Activated CD8-positive, alpha-beta T cell treated with anti-CD3 and anti-CD28 coated beads for 36 hours (primary cell): ENCODE results near the gene IQSEC3. TPM values are rescaled to one million over a fixed set of nuclear protein-coding genes. Genes with fewer than 3 reads are reported as not detected.
A peak's percentile ranks its signal among the peaks of the same experiment; 100 is the strongest.

Experiments used
- ATAC-seq: fragments of 200-7000 bp; cut with Tn5 transposase; one replicate; pipeline ENCODE4 v1.10.0; 2021; ENCODE audit warnings: mild to moderate bottlenecking, moderate library complexity
- CTCF ChIA-PET: fragments of 350-600 bp; sonication (Branson Sonifier 250); formaldehyde crosslinking; loops from one replicate; lab custom pipeline; 2021; ENCODE audit warnings: antibody characterized with exemption; lab: Charles Lee
- POLR2A ChIA-PET: fragments of 350-600 bp; sonication (Branson Sonifier 250); formaldehyde crosslinking; loops from one replicate; lab custom pipeline; 2021; ENCODE audit warnings: antibody characterized with exemption; lab: Charles Lee
- DNase-seq: peaks from one replicate; pipeline ENCODE4 v3.0.0-alpha.2; 2020
- H3K27ac Mint-ChIP-seq: one replicate; pipeline ENCODE4 v1.8.0; 2021; ENCODE audit warnings: mild to moderate bottlenecking, mixed read lengths
- H3K27me3 Mint-ChIP-seq: one replicate; pipeline ENCODE4 v1.8.0; 2021; ENCODE audit warnings: mixed read lengths
- H3K36me3 Mint-ChIP-seq: one replicate; pipeline ENCODE4 v1.8.0; 2021; ENCODE audit warnings: low read depth, mixed read lengths
- H3K4me1 Mint-ChIP-seq: one replicate; pipeline ENCODE4 v1.8.0; 2021; ENCODE audit warnings: low read depth, mixed read lengths
- H3K4me3 Mint-ChIP-seq: one replicate; pipeline ENCODE4 v1.8.0; 2021; ENCODE audit warnings: mild to moderate bottlenecking, moderate library complexity, mixed read lengths
- H3K9me3 Mint-ChIP-seq: one replicate; pipeline ENCODE4 v1.8.0; 2021; ENCODE audit warnings: mixed read lengths
- intact Hi-C: fragments of 100-400 bp; cut with micrococcal nuclease; formaldehyde crosslinking; loops from one replicate; pipeline ENCODE4 v1.10.0; 2022
- total RNA-seq, 2 experiments: library from RNA; stranded (reverse); gene quantifications; one replicate each; pipeline ENCODE4 v1.2.3, GENCODE V29; 2021
- TF ChIP-seq, protein P1 (sequence below): fragments of 200-600 bp; IDR thresholded peaks from one replicate; pipeline ENCODE4 v1.8.0; 2022; ENCODE audit warnings: antibody characterized with exemption, mild to moderate bottlenecking

Gene IQSEC3
- total RNA-seq, 2 experiments from 2014 or later, result 2.5 to 2.7 TPM

DNA sequence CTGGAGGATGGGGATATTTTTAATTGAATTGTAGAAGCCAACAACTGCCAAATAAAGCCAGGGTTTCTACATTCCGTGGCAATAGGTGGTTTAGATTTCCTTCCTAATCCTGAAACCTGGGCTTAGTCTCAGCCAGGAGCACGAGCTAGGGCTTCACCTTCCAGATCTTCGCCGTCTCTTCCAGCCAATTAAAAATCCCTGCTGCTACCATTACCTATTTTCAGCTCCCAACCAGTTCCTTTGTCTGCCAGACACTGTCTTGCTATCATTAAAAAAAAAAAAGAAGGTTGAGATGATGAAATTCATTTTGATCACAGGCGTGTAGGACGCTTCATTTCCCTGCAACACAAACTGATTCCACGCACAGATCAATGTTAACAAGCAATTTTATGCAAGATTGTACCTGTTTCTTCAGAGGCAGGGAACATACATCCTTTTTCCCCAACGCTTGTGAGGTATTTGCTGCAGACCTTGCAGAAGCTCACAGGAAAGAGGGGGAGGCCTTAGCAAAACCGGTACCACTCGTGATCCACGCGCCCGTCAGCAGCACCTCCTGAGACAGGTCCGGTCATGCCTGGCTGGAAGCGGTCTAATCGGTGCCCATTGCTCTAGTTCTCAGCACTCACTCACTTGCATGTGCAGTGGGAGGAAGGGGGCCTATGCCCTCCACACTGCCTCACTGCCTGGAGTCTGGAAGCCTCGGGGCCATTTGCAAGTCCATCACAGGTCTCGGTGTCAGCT is 82.3 kb downstream of the IQSEC3 start:
- H3K4me3 Mint-ChIP-seq, result no peak overlapping the region
- CTCF ChIA-PET, result no interaction called here
- POLR2A ChIA-PET, result no interaction called here
- no peaks in the 10 kb centered on the region for H3K9me3 Mint-ChIP-seq
- H3K4me1 Mint-ChIP-seq, result peaks cover 7% of the 10 kb centered on the region
- H3K27me3 Mint-ChIP-seq, result no peaks in the 10 kb centered on the region
- intact Hi-C loops, result no loop called here
- TF ChIP-seq, protein P1, sequence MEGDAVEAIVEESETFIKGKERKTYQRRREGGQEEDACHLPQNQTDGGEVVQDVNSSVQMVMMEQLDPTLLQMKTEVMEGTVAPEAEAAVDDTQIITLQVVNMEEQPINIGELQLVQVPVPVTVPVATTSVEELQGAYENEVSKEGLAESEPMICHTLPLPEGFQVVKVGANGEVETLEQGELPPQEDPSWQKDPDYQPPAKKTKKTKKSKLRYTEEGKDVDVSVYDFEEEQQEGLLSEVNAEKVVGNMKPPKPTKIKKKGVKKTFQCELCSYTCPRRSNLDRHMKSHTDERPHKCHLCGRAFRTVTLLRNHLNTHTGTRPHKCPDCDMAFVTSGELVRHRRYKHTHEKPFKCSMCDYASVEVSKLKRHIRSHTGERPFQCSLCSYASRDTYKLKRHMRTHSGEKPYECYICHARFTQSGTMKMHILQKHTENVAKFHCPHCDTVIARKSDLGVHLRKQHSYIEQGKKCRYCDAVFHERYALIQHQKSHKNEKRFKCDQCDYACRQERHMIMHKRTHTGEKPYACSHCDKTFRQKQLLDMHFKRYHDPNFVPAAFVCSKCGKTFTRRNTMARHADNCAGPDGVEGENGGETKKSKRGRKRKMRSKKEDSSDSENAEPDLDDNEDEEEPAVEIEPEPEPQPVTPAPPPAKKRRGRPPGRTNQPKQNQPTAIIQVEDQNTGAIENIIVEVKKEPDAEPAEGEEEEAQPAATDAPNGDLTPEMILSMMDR, result no peak
- no peak for ATAC-seq
- DNase-seq, result no peak
- no peak overlapping the region for H3K27ac Mint-ChIP-seq
- H3K36me3 Mint-ChIP-seq, result no peaks in the 10 kb centered on the region

GRCh38 chr12:151579-151978 is 85.0 kb downstream of the IQSEC3 start:
- peaks cover 1% of the 10 kb centered on the region for H3K27me3 Mint-ChIP-seq
- H3K36me3 Mint-ChIP-seq, result no peaks in the 10 kb centered on the region
- H3K4me1 Mint-ChIP-seq, result peaks cover 3% of the 10 kb centered on the region
- ChIA-PET POLR2A (no interaction called here), CTCF (no interaction called here)
- H3K9me3 Mint-ChIP-seq, result no peaks in the 10 kb centered on the region
- no peak overlapping the region for H3K27ac Mint-ChIP-seq
- H3K4me3 Mint-ChIP-seq, result no peak overlapping the region
- TF ChIP-seq, protein P1, result no peak
- intact Hi-C loops, result no loop called here
- DNase-seq (no peak), ATAC-seq (no peak)

DNA sequence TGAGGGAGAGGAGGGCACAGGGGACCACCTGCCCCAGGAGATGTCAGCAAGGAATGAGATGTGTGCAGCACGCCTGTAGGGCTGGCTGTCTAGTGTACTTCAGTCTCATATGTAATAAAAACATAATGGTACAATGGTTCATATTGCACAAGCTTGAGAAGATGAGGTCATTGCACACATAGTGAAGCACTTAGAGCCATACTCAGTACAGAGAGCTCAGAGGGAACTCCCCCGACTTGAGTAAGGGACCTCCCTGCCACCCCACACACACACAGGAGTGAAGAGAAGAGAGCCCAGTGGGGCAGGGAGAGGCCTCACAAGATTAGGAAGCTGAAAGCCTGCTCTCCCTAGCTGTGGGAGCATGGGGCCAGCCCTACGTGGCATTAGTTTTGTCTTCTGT is 85.9 kb downstream of the IQSEC3 start:
- TF ChIP-seq, protein P1, result no peak
- POLR2A ChIA-PET, result no interaction called here
- Mint-ChIP-seq H3K4me3 (no peak overlapping the region), H3K9me3 (no peaks in the 10 kb centered on the region), H3K27ac (no peak overlapping the region), H3K36me3 (no peaks in the 10 kb centered on the region), H3K27me3 (peaks cover 1% of the 10 kb centered on the region), H3K4me1 (peaks cover 3% of the 10 kb centered on the region)
- intact Hi-C loops, result no loop called here
- no peak for ATAC-seq
- CTCF ChIA-PET, result interaction anchor here (0.6 to 1.2 kb wide), 2 partner anchors 46 to 295 kb away, joined by 3 read pairs; no protein-coding TSS in a partner anchor
- no peak for DNase-seq

DNA sequence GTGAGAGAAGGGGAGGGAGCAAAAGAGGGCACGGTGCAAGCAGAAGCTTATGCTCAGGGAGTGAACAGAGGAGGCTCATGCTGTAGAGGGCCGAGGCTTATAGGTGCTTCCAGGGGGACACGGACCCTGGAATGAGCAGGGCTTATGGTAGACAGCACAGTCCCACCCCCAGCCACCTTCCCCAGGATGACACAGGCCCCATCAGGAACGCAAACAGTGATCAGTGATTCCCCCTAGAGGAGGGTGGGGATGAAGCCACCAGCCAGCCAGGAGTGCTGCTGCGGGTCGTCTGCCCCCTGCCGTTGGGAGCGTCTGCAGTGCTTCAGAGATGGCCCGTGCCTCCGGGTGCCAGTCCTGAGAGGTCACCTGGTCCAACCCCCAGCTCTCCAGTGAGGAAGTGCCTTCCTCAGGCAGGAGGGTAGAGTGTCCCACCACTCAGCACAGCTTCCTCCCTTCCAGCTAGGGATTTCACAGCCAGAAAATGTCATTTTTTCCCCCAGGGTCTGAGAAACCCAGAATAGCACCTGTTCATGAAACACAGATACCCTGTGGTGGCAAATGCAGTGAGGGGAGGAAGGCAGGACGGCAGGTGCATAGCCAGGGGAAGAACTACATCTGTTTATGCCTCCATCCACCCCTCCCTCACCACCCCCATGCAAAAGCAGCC is 86.6 kb downstream of the IQSEC3 start:
- H3K9me3 Mint-ChIP-seq, result no peaks in the 10 kb centered on the region
- H3K36me3 Mint-ChIP-seq, result no peaks in the 10 kb centered on the region
- peaks cover 1% of the 10 kb centered on the region for H3K27me3 Mint-ChIP-seq
- DNase-seq (peak; percentile 82), ATAC-seq (peak; percentile 98)
- no peak overlapping the region for H3K4me3 Mint-ChIP-seq
- TF ChIP-seq, protein P1, result peak; percentile 73
- no peak overlapping the region for H3K27ac Mint-ChIP-seq
- ChIA-PET POLR2A (no interaction called here), CTCF (interaction anchor here (0.6 to 1.2 kb wide), 6 partner anchors 12 to 276 kb away, joined by 3 to 4 read pairs (median 3); no protein-coding TSS in a partner anchor)
- peaks cover 3% of the 10 kb centered on the region for H3K4me1 Mint-ChIP-seq
- intact Hi-C loops, result no loop called here

GRCh38 chr12:154058-154457 is 87.5 kb downstream of the IQSEC3 start:
- ChIA-PET POLR2A (no interaction called here), CTCF (interaction anchor here (1.1 to 1.2 kb wide), 3 partner anchors 13 to 65 kb away, joined by 3 to 4 read pairs (median 3); no protein-coding TSS in a partner anchor)
- TF ChIP-seq, protein P1, result no peak
- H3K27me3 Mint-ChIP-seq, result peaks cover 1% of the 10 kb centered on the region
- ATAC-seq (no peak), DNase-seq (no peak)
- H3K9me3 Mint-ChIP-seq, result no peaks in the 10 kb centered on the region
- intact Hi-C loops, result no loop called here
- H3K27ac Mint-ChIP-seq, result no peak overlapping the region
- no peaks in the 10 kb centered on the region for H3K36me3 Mint-ChIP-seq
- no peak overlapping the region for H3K4me3 Mint-ChIP-seq
- peaks cover 3% of the 10 kb centered on the region for H3K4me1 Mint-ChIP-seq
